NCI-H345 treated with DMSO at 0.1 percent for 48 hours (cell line): Measurements from ENCODE around the gene OSMR.
"Not testable (repeated sequence)": the region's sequence is repeated elsewhere in the genome, so short reads cannot be mapped to it uniquely, and the experiment has no call there.

ENCODE experiments used
- DNase-seq: peaks from one replicate; lab custom pipeline; 2025; ENCODE audit not compliant: unreplicated experiment; lab: John Stamatoyannopoulos, UW

The OSMR gene

GRCh38 chr5:38830521-38831051 is 15.2 kb upstream of the OSMR start:
- no peak for DNase-seq

- DNase-seq, result no peak
These were observed 14.7 kb upstream of the OSMR start for GRCh38 chr5:38831117-38831516.

GRCh38 chr5:38831909-38832308 is 13.9 kb upstream of the OSMR start:
- peak; percentile 14 for DNase-seq

- no peak for DNase-seq
These were observed 13.0 kb upstream of the OSMR start for GRCh38 chr5:38832810-38833209.

- no peak for DNase-seq
These were observed 9.9 kb upstream of the OSMR start for GRCh38 chr5:38835887-38836286.

- no peak for DNase-seq
These were observed 8.4 kb upstream of the OSMR start for GRCh38 chr5:38837416-38837815.

GRCh38 chr5:38837932-38838331 is 7.9 kb upstream of the OSMR start:
- no peak for DNase-seq

- no peak for DNase-seq
These were observed 2.1 kb upstream of the OSMR start for GRCh38 chr5:38843665-38844064.

GRCh38 chr5:38846379-38847011 is 683 bp downstream of the OSMR start:
- no peak for DNase-seq

- no peak for DNase-seq
These were observed 1.9 kb downstream of the OSMR start for GRCh38 chr5:38847559-38848347.

GRCh38 chr5:38848637-38849036 is 2.8 kb downstream of the OSMR start:
- no peak for DNase-seq

GRCh38 chr5:38851640-38852039 is 5.8 kb downstream of the OSMR start:
- DNase-seq, result not testable (repeated sequence)

GRCh38 chr5:38853753-38854470 is 8.1 kb downstream of the OSMR start:
- no peak for DNase-seq

- DNase-seq, result no peak
These were observed 9.1 kb downstream of the OSMR start for GRCh38 chr5:38854907-38855306.

GRCh38 chr5:38856660-38857059 is 10.8 kb downstream of the OSMR start:
- DNase-seq, result no peak

GRCh38 chr5:38858839-38859238 is 13.0 kb downstream of the OSMR start:
- no peak for DNase-seq

GRCh38 chr5:38861986-38862770 is 16.4 kb downstream of the OSMR start:
- not testable (repeated sequence) for DNase-seq

GRCh38 chr5:38866362-38867031 is 20.7 kb downstream of the OSMR start:
- DNase-seq, result no peak

GRCh38 chr5:38867032-38867398 is 21.2 kb downstream of the OSMR start:
- DNase-seq, result no peak

GRCh38 chr5:38867416-38867815 is 21.6 kb downstream of the OSMR start:
- no peak for DNase-seq
